ENCODE measurements around the gene KLHDC7B. TPM values are rescaled to one million over a fixed set of nuclear protein-coding genes. Genes with fewer than 3 reads are reported as not detected.
"Not testable (repeated sequence)": the region's sequence is repeated elsewhere in the genome, so short reads cannot be mapped to it uniquely, and the experiment has no call there.

KLHDC7B gene
- total RNA-seq, 1 donor from 2014 or later = not detected

- Mint-ChIP-seq H3K27me3 (peaks cover 52% of the 10 kb centered on the region), H3K36me3 (no peaks in the 10 kb centered on the region), H3K27ac (peak overlapping the region; percentile 83), H3K4me1 (ENCODE audit: unreplicated experiment) (peaks cover 17% of the 10 kb centered on the region), H3K9me3 (no peaks in the 10 kb centered on the region), H3K4me3 (peak overlapping the region; percentile 74)
- TF ChIP-seq CTCF (conservative IDR thresholded peaks at IDR 0.05) = no peak
- no peak for DNase-seq (ENCODE audit: extremely low spot score, unreplicated experiment)
Observed at GRCh38 chr22:50531962-50532674, 13.6 kb upstream of the KLHDC7B start.

- Mint-ChIP-seq H3K36me3 (peaks cover 4% of the 10 kb centered on the region), H3K27me3 (peaks cover 48% of the 10 kb centered on the region), H3K4me1 (ENCODE audit: unreplicated experiment) (peaks cover 17% of the 10 kb centered on the region), H3K4me3 (peak overlapping the region; percentile 74), H3K9me3 (no peaks in the 10 kb centered on the region), H3K27ac (peak overlapping the region; percentile 83)
- no peak for DNase-seq (ENCODE audit: extremely low spot score, unreplicated experiment)
- no peak for TF ChIP-seq CTCF (conservative IDR thresholded peaks at IDR 0.05)
Observed at GRCh38 chr22:50532824-50533796, 12.6 kb upstream of the KLHDC7B start.

- not testable (repeated sequence) for DNase-seq (ENCODE audit: extremely low spot score, unreplicated experiment); H3K36me3 Mint-ChIP-seq; H3K9me3 Mint-ChIP-seq
- peaks cover 17% of the 10 kb centered on the region for H3K4me1 Mint-ChIP-seq (ENCODE audit: unreplicated experiment)
- H3K27ac Mint-ChIP-seq = peak overlapping the region; percentile 83
- peaks cover 39% of the 10 kb centered on the region for H3K27me3 Mint-ChIP-seq
- H3K4me3 Mint-ChIP-seq = peak overlapping the region; percentile 71
Observed at GRCh38 chr22:50533856-50534711, 11.6 kb upstream of the KLHDC7B start.

GRCh38 chr22:50535113-50535512 is 10.6 kb upstream of the KLHDC7B start:
- Mint-ChIP-seq H3K36me3 (peaks cover 4% of the 10 kb centered on the region), H3K9me3 (no peaks in the 10 kb centered on the region), H3K4me3 (no peak overlapping the region), H3K4me1 (ENCODE audit: unreplicated experiment) (peaks cover 17% of the 10 kb centered on the region), H3K27ac (no peak overlapping the region), H3K27me3 (peaks cover 38% of the 10 kb centered on the region)
- no peak for TF ChIP-seq CTCF (conservative IDR thresholded peaks at IDR 0.05)
- DNase-seq (ENCODE audit: extremely low spot score, unreplicated experiment) = no peak

GRCh38 chr22:50536226-50536625 is 9.5 kb upstream of the KLHDC7B start:
- Mint-ChIP-seq H3K4me1 (ENCODE audit: unreplicated experiment) (peaks cover 17% of the 10 kb centered on the region), H3K27ac (no peak overlapping the region), H3K27me3 (peaks cover 31% of the 10 kb centered on the region), H3K36me3 (peaks cover 4% of the 10 kb centered on the region), H3K4me3 (no peak overlapping the region), H3K9me3 (no peaks in the 10 kb centered on the region)
- no peak for TF ChIP-seq CTCF (conservative IDR thresholded peaks at IDR 0.05)
- DNase-seq (ENCODE audit: extremely low spot score, unreplicated experiment) = no peak

All from type B pancreatic cell (in vitro differentiated cells).